Brain microvascular endothelial cell (primary cell): Measurements from ENCODE around the gene CD8B2.

ENCODE experiments used
- DNase-seq: peaks from one replicate; pipeline ENCODE4 v3.0.0-alpha.2; 2020
- H3K27ac ChIP-seq: fragments of 250-450 bp; sonication (Bioruptor Pico); 2 replicates; pipeline ENCODE4 v1.5.1; 2020; ENCODE audit warnings: mild to moderate bottlenecking, moderate library complexity
- H3K27me3 ChIP-seq: fragments of 250-450 bp; sonication (Bioruptor Pico); replicated peaks from 2 replicates; pipeline ENCODE4 v1.5.1; 2020; ENCODE audit warnings: mild to moderate bottlenecking
- H3K36me3 ChIP-seq: fragments of 250-450 bp; sonication (Bioruptor Pico); replicated peaks from 2 replicates; pipeline ENCODE4 v1.5.1; 2020; ENCODE audit warnings: mild to moderate bottlenecking
- H3K4me3 ChIP-seq: 2 replicates; pipeline ENCODE4 v1.5.1; 2011; ENCODE audit warnings: low read depth, mild to moderate bottlenecking, control low read depth, low read length, moderate library complexity
- CTCF ChIP-seq: IDR thresholded peaks from 2 replicates; pipeline ENCODE4 v1.5.1; 2011; ENCODE audit warnings: low read depth, mild to moderate bottlenecking, moderate library complexity, low read length, control low read depth, inconsistent platforms; ENCODE audit errors: missing control alignments
- in situ Hi-C: cut with HindIII; loops from 2 replicates; pipeline ENCODE4 v1.10.0; 2017; ENCODE audit warnings: low sequenced_read_pairs, low pct_ligation_motif_present

The CD8B2 gene

GRCh38 chr2:106530866-106531265 lies 43.7 kb downstream of the CD8B2 start:
- no peak for DNase-seq
- no peaks in the 10 kb centered on the region for H3K27me3 ChIP-seq
- TF ChIP-seq CTCF: no peak
- no peak overlapping the region for H3K4me3 ChIP-seq
- H3K27ac ChIP-seq: no peak overlapping the region
- no peaks in the 10 kb centered on the region for H3K36me3 ChIP-seq
- in situ Hi-C loops: no loop called here

- in situ Hi-C loops: no loop called here
These were observed 44.6 kb downstream of the CD8B2 start for GRCh38 chr2:106531676-106532214.

GRCh38 chr2:106532236-106532635 lies 45.1 kb downstream of the CD8B2 start:
- no peak for TF ChIP-seq CTCF
- H3K36me3 ChIP-seq: no peaks in the 10 kb centered on the region

More at GRCh38 chr2:106531676-106532214, 44.6 kb downstream of the CD8B2 start:
- no peak for TF ChIP-seq CTCF
- Histone ChIP-seq H3K27me3 (no peaks in the 10 kb centered on the region), H3K36me3 (no peaks in the 10 kb centered on the region), H3K27ac (no peak overlapping the region), H3K4me3 (no peak overlapping the region)
- DNase-seq: peak; percentile 10

GRCh38 chr2:106534471-106534870 lies 47.3 kb downstream of the CD8B2 start:
- no peaks in the 10 kb centered on the region for H3K36me3 ChIP-seq
- DNase-seq: no peak
- H3K27ac ChIP-seq: no peak overlapping the region
- no peak overlapping the region for H3K4me3 ChIP-seq
- no peak for TF ChIP-seq CTCF
- no peaks in the 10 kb centered on the region for H3K27me3 ChIP-seq
- in situ Hi-C loops: no loop called here

More at GRCh38 chr2:106532236-106532635, 45.1 kb downstream of the CD8B2 start:
- in situ Hi-C loops: no loop called here
- no peak for DNase-seq
- H3K27ac ChIP-seq: no peak overlapping the region
- H3K4me3 ChIP-seq: no peak overlapping the region
- H3K27me3 ChIP-seq: no peaks in the 10 kb centered on the region

- Histone ChIP-seq H3K36me3 (no peaks in the 10 kb centered on the region), H3K27ac (no peak overlapping the region), H3K4me3 (no peak overlapping the region), H3K27me3 (no peaks in the 10 kb centered on the region)
- in situ Hi-C loops: no loop called here
- no peak for DNase-seq
- no peak for TF ChIP-seq CTCF
These were observed 49.3 kb downstream of the CD8B2 start for GRCh38 chr2:106536490-106536889.

- no peak for DNase-seq
- in situ Hi-C loops: no loop called here
- H3K27ac ChIP-seq: no peak overlapping the region
These were observed 49.9 kb downstream of the CD8B2 start for GRCh38 chr2:106537047-106537446.

More at GRCh38 chr2:106537047-106537446, 49.9 kb downstream of the CD8B2 start:
- TF ChIP-seq CTCF: no peak
- H3K27me3 ChIP-seq: no peaks in the 10 kb centered on the region
- no peaks in the 10 kb centered on the region for H3K36me3 ChIP-seq
- H3K4me3 ChIP-seq: no peak overlapping the region
